ENCODE results near the gene HEXD.
A peak's percentile ranks its signal among the peaks of the same experiment; 100 is the strongest.

DNA sequence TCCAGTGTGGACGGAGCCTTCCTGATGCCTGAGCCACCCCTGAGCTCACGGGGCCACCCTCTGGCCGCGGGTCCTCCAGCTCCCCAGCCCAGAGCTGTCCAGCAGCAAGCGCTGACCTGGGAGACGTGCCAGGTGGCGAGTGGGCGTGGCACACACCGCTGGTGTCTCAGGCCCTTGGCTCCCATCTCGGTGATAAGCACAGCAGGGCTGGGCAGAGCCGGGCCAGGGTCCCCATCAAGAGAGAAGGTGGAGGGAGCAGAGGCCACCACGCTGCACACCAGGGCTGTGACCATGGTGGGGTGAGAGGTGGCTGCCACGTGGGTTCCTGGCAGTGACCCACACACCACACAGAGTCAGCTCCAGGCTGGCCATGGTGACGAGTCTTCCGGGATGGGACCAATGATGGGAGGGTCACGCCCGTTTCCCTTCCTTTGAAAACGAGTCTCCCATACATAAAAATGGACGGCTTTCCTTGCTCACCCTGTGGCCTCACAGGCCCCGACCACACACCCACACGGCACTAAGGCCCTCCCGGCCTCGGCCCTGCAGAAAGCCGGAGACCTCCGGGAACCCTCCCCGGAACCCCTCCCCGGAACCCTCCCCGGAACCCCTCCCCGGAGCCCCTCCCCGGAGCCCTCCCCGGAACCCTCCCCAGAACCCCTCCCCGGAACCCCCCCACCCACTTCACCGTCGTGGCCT, 29.8 kb upstream of the HEXD start:
- TF ChIP-seq, protein P1, sequence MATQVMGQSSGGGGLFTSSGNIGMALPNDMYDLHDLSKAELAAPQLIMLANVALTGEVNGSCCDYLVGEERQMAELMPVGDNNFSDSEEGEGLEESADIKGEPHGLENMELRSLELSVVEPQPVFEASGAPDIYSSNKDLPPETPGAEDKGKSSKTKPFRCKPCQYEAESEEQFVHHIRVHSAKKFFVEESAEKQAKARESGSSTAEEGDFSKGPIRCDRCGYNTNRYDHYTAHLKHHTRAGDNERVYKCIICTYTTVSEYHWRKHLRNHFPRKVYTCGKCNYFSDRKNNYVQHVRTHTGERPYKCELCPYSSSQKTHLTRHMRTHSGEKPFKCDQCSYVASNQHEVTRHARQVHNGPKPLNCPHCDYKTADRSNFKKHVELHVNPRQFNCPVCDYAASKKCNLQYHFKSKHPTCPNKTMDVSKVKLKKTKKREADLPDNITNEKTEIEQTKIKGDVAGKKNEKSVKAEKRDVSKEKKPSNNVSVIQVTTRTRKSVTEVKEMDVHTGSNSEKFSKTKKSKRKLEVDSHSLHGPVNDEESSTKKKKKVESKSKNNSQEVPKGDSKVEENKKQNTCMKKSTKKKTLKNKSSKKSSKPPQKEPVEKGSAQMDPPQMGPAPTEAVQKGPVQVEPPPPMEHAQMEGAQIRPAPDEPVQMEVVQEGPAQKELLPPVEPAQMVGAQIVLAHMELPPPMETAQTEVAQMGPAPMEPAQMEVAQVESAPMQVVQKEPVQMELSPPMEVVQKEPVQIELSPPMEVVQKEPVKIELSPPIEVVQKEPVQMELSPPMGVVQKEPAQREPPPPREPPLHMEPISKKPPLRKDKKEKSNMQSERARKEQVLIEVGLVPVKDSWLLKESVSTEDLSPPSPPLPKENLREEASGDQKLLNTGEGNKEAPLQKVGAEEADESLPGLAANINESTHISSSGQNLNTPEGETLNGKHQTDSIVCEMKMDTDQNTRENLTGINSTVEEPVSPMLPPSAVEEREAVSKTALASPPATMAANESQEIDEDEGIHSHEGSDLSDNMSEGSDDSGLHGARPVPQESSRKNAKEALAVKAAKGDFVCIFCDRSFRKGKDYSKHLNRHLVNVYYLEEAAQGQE (tag by site-specific recombination; IDR thresholded peaks at IDR 0.05), result peak; percentile 89
- no peak for TF ChIP-seq ZNF23 (tag by site-specific recombination; IDR thresholded peaks at IDR 0.05; ENCODE audit: borderline replicate concordance)
- TF ChIP-seq ZEB2 (tag by site-specific recombination; IDR thresholded peaks at IDR 0.05), result no peak
- no peak for TF ChIP-seq ZNF138 (tag by site-specific recombination; IDR thresholded peaks at IDR 0.05; ENCODE audit: borderline replicate concordance)
- TF ChIP-seq ZBTB1 (tag by site-specific recombination; IDR thresholded peaks at IDR 0.05), result no peak
- no peak for TF ChIP-seq ZNF747 (tag by site-specific recombination; IDR thresholded peaks at IDR 0.05)
